HepG2 (cell line): Measurements from ENCODE around the gene NAGA. TPM values are rescaled to one million over a fixed set of nuclear protein-coding genes. Genes with fewer than 3 reads are reported as not detected.

Experiments used
- ERF ChIP-seq: IDR thresholded peaks from 2 replicates; pipeline ENCODE4 v1.6.1; 2018; ENCODE audit warnings: missing biosample characterization, missing genetic modification reagents
- FOSL1 ChIP-seq: sonication (generic); formaldehyde crosslinking; IDR thresholded peaks from 2 replicates; pipeline ENCODE4 v1.9.0; 2021; ENCODE audit warnings: missing genetic modification reagents, borderline replicate concordance
- MEF2D ChIP-seq: sonication (generic); formaldehyde crosslinking; IDR thresholded peaks from 2 replicates; pipeline ENCODE4 v1.5.1; 2020; ENCODE audit warnings: mild to moderate bottlenecking, missing genetic modification reagents
- PITX1 ChIP-seq: sonication (generic); formaldehyde crosslinking; IDR thresholded peaks from 2 replicates; pipeline ENCODE4 v1.5.1; 2020; ENCODE audit warnings: mild to moderate bottlenecking, missing genetic modification reagents
- SALL2 ChIP-seq: sonication (generic); formaldehyde crosslinking; IDR thresholded peaks from 2 replicates; pipeline ENCODE4 v1.8.1; 2023; ENCODE audit warnings: mild to moderate bottlenecking, missing genetic modification reagents, inconsistent platforms
- SYNCRIP ChIP-seq: fragments of 200-400 bp; formaldehyde crosslinking; IDR thresholded peaks from 2 replicates; pipeline ENCODE4 v1.6.1; 2018; ENCODE audit warnings: mild to moderate bottlenecking, low read depth, low read length; ENCODE audit not compliant: insufficient read depth
- ZNF317 ChIP-seq: sonication (generic); formaldehyde crosslinking; IDR thresholded peaks from 2 replicates; pipeline ENCODE4 v1.5.0; 2020; ENCODE audit warnings: mild to moderate bottlenecking, missing genetic modification reagents
- ZNF549 ChIP-seq: sonication (generic); formaldehyde crosslinking; IDR thresholded peaks from 2 replicates; pipeline ENCODE4 v1.5.0; 2020; ENCODE audit warnings: missing genetic modification reagents
- polyA plus RNA-seq, 8 experiments: library from polyadenylated mRNA; depleted of rRNA in 3 of 8; stranded (reverse) in 7 of 8; unstranded in 1 of 8; fragments of >200 nt; fragmentation: Illumina TruSeq in 4 of 8; extraction: Trizol in 4 of 8; gene quantifications; 2 replicates each; pipeline versions ENCODE4 v1.2.1 to v1.2.3, GENCODE V29; 2011 to 2016; ENCODE audit warnings: low read depth in 4 of 8, missing spikeins in 1 of 8, mixed read lengths in 1 of 8; ENCODE audit not compliant: insufficient read depth in 1 of 8
- total RNA-seq, 5 experiments: library from RNA; depleted of rRNA; stranded (reverse); fragments of >200 nt; fragmentation: Illumina TruSeq; extraction: Trizol; gene quantifications; 2 replicates each; pipeline ENCODE4 v1.2.3, GENCODE V29; 2016; ENCODE audit warnings: low read depth in 1 of 5
- TF ChIP-seq, protein P1 (sequence below): sonication (generic); formaldehyde crosslinking; IDR thresholded peaks from 2 replicates; pipeline ENCODE4 v1.4.0; 2020; ENCODE audit warnings: mild to moderate bottlenecking, missing genetic modification reagents
- TF ChIP-seq, protein P2 (sequence below): sonication (generic); formaldehyde crosslinking; IDR thresholded peaks from 2 replicates; pipeline ENCODE4 v1.4.0; 2020; ENCODE audit warnings: low read depth, missing genetic modification reagents
- TF ChIP-seq, protein P3 (sequence below): sonication (generic); formaldehyde crosslinking; IDR thresholded peaks from 2 replicates; pipeline ENCODE4 v1.4.0; 2020; ENCODE audit warnings: missing genetic modification reagents
- TF ChIP-seq, protein P4 (sequence below): IDR thresholded peaks from 2 replicates; pipeline ENCODE4 v1.6.1; 2012; ENCODE audit warnings: low read length, improper control_type of control experiment
- TF ChIP-seq, protein P5 (sequence below): sonication (generic); formaldehyde crosslinking; IDR thresholded peaks from 2 replicates; pipeline ENCODE4 v1.8.1; 2022; ENCODE audit warnings: low read depth, mild to moderate bottlenecking, missing genetic modification reagents

NAGA gene
- total and polyA plus RNA-seq, 2 of the 13 experiments (the other 11 are each of a cell fraction or from before 2014, with no cell fraction given): 15.1 to 23.4 TPM

DNA sequence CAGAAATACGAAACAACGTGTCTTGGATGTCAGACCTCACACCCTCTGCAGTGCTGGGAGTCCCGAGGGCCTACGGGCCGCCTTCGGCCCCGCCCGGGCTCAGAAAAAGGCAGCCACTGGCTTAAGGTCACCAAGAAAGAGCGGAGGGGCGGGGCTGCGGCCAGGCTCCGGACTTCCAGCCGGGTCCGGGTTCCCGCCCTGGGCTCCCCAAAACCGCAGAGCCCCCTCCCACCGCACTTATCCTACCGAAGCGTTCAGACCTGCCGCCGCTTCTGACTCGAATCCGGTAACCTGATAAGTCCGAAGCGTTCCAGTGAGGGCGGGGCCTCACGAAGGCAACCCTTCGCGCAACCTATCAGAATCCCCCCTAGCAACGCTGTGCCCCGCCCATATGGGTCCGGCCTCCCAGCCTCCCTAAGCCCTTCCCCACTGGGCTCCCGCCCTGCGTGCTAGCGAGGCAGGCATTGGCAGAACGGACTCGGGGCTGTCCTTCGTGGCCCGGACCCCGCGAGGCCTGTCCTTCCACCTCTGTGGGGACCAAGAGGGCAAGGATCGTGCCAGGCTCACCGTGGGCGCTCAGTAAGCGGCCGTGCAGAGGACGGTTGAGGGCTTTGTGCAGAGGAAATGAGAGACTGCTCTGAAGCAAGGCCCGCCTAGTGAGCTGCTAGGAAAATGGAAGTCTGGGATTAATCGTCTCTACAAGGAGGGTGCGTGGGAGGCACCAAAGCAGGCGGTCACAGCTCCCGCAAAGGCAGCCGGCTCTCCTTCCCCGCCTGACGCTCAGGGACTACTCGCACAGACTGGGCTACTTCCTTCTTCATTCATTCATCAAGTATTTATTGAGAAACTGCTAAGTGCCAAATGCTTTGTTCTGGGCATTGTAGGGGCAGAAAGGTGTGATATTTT, at the start of gene NAGA (continued):
- TF ChIP-seq, protein P1, sequence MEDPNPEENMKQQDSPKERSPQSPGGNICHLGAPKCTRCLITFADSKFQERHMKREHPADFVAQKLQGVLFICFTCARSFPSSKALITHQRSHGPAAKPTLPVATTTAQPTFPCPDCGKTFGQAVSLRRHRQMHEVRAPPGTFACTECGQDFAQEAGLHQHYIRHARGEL (CRISPR knock-in tag): no peak
- TF ChIP-seq FOSL1 (CRISPR knock-in tag): no peak
- TF ChIP-seq, protein P2, sequence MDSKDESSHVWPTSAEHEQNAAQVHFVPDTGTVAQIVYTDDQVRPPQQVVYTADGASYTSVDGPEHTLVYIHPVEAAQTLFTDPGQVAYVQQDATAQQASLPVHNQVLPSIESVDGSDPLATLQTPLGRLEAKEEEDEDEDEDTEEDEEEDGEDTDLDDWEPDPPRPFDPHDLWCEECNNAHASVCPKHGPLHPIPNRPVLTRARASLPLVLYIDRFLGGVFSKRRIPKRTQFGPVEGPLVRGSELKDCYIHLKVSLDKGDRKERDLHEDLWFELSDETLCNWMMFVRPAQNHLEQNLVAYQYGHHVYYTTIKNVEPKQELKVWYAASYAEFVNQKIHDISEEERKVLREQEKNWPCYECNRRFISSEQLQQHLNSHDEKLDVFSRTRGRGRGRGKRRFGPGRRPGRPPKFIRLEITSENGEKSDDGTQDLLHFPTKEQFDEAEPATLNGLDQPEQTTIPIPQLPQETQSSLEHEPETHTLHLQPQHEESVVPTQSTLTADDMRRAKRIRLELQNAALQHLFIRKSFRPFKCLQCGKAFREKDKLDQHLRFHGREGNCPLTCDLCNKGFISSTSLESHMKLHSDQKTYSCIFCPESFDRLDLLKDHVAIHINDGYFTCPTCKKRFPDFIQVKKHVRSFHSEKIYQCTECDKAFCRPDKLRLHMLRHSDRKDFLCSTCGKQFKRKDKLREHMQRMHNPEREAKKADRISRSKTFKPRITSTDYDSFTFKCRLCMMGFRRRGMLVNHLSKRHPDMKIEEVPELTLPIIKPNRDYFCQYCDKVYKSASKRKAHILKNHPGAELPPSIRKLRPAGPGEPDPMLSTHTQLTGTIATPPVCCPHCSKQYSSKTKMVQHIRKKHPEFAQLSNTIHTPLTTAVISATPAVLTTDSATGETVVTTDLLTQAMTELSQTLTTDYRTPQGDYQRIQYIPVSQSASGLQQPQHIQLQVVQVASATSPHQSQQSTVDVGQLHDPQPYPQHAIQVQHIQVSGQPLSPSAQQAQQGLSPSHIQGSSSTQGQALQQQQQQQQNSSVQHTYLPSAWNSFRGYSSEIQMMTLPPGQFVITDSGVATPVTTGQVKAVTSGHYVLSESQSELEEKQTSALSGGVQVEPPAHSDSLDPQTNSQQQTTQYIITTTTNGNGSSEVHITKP (CRISPR knock-in tag): 0 out of 2 replicates have a peak, but pooled peaks have one; percentile 64
- TF ChIP-seq, protein P3, sequence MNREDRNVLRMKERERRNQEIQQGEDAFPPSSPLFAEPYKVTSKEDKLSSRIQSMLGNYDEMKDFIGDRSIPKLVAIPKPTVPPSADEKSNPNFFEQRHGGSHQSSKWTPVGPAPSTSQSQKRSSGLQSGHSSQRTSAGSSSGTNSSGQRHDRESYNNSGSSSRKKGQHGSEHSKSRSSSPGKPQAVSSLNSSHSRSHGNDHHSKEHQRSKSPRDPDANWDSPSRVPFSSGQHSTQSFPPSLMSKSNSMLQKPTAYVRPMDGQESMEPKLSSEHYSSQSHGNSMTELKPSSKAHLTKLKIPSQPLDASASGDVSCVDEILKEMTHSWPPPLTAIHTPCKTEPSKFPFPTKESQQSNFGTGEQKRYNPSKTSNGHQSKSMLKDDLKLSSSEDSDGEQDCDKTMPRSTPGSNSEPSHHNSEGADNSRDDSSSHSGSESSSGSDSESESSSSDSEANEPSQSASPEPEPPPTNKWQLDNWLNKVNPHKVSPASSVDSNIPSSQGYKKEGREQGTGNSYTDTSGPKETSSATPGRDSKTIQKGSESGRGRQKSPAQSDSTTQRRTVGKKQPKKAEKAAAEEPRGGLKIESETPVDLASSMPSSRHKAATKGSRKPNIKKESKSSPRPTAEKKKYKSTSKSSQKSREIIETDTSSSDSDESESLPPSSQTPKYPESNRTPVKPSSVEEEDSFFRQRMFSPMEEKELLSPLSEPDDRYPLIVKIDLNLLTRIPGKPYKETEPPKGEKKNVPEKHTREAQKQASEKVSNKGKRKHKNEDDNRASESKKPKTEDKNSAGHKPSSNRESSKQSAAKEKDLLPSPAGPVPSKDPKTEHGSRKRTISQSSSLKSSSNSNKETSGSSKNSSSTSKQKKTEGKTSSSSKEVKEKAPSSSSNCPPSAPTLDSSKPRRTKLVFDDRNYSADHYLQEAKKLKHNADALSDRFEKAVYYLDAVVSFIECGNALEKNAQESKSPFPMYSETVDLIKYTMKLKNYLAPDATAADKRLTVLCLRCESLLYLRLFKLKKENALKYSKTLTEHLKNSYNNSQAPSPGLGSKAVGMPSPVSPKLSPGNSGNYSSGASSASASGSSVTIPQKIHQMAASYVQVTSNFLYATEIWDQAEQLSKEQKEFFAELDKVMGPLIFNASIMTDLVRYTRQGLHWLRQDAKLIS: no peak
- TF ChIP-seq SALL2 (CRISPR knock-in tag): 0 out of 2 replicates have a peak, but pooled peaks have one; percentile 33
- TF ChIP-seq, protein P4, sequence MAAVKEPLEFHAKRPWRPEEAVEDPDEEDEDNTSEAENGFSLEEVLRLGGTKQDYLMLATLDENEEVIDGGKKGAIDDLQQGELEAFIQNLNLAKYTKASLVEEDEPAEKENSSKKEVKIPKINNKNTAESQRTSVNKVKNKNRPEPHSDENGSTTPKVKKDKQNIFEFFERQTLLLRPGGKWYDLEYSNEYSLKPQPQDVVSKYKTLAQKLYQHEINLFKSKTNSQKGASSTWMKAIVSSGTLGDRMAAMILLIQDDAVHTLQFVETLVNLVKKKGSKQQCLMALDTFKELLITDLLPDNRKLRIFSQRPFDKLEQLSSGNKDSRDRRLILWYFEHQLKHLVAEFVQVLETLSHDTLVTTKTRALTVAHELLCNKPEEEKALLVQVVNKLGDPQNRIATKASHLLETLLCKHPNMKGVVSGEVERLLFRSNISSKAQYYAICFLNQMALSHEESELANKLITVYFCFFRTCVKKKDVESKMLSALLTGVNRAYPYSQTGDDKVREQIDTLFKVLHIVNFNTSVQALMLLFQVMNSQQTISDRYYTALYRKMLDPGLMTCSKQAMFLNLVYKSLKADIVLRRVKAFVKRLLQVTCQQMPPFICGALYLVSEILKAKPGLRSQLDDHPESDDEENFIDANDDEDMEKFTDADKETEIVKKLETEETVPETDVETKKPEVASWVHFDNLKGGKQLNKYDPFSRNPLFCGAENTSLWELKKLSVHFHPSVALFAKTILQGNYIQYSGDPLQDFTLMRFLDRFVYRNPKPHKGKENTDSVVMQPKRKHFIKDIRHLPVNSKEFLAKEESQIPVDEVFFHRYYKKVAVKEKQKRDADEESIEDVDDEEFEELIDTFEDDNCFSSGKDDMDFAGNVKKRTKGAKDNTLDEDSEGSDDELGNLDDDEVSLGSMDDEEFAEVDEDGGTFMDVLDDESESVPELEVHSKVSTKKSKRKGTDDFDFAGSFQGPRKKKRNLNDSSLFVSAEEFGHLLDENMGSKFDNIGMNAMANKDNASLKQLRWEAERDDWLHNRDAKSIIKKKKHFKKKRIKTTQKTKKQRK: no peak
- no peak for TF ChIP-seq ZNF549 (CRISPR knock-in tag)
- peak; percentile 91 for TF ChIP-seq PITX1 (CRISPR knock-in tag)
- TF ChIP-seq MEF2D (CRISPR knock-in tag): peak; percentile 81
- peak; percentile 87 for TF ChIP-seq ERF (CRISPR knock-in tag)
- TF ChIP-seq ZNF317 (CRISPR knock-in tag): 0 out of 2 replicates have a peak, but pooled peaks have one; percentile 80
- TF ChIP-seq SYNCRIP: no peak
- TF ChIP-seq, protein P5, sequence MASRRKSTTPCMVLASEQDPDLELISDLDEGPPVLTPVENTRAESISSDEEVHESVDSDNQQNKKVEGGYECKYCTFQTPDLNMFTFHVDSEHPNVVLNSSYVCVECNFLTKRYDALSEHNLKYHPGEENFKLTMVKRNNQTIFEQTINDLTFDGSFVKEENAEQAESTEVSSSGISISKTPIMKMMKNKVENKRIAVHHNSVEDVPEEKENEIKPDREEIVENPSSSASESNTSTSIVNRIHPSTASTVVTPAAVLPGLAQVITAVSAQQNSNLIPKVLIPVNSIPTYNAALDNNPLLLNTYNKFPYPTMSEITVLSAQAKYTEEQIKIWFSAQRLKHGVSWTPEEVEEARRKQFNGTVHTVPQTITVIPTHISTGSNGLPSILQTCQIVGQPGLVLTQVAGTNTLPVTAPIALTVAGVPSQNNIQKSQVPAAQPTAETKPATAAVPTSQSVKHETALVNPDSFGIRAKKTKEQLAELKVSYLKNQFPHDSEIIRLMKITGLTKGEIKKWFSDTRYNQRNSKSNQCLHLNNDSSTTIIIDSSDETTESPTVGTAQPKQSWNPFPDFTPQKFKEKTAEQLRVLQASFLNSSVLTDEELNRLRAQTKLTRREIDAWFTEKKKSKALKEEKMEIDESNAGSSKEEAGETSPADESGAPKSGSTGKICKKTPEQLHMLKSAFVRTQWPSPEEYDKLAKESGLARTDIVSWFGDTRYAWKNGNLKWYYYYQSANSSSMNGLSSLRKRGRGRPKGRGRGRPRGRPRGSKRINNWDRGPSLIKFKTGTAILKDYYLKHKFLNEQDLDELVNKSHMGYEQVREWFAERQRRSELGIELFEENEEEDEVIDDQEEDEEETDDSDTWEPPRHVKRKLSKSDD (CRISPR knock-in tag): no peak
